ENCODE results near the gene FCGBP.

DNA sequence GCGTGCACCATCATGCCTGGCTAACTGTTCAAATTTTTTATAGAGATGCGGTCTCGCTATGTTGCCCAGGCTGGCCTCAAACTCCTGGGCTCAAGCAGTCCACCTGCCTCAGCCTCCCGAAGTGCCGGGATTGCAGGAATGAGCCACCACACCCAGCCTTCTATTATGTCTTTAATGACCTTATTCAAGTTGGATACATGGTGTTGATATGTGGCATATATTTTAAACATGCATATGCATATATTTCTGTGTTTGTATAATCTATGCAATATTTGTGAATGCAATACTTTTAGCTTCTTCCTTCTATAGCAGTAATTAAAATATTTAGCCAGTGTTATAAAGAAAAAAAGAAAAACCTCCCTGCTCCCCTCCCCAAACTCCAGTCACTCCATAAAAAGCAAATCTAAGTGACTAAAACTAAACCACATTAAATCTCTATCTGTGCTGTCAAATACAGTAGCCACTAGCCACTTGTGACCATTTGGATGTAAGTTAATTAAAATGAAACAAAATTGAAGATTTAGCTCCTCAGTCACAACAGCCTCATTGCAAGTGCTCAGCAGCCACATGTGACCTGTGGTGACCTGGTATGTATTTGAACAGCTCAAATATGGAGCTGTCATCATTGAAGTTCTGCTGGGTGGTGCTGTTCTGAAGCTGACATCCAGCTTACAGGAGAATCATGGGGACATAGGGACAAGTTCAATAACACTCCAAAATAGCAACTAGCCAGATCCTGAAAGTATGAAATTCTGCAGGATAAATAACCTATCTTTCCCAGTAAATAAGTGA is 27.4 kb downstream of the FCGBP start:
- TF ChIP-seq, protein P1, sequence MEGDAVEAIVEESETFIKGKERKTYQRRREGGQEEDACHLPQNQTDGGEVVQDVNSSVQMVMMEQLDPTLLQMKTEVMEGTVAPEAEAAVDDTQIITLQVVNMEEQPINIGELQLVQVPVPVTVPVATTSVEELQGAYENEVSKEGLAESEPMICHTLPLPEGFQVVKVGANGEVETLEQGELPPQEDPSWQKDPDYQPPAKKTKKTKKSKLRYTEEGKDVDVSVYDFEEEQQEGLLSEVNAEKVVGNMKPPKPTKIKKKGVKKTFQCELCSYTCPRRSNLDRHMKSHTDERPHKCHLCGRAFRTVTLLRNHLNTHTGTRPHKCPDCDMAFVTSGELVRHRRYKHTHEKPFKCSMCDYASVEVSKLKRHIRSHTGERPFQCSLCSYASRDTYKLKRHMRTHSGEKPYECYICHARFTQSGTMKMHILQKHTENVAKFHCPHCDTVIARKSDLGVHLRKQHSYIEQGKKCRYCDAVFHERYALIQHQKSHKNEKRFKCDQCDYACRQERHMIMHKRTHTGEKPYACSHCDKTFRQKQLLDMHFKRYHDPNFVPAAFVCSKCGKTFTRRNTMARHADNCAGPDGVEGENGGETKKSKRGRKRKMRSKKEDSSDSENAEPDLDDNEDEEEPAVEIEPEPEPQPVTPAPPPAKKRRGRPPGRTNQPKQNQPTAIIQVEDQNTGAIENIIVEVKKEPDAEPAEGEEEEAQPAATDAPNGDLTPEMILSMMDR (IDR thresholded peaks at IDR 0.05) = no peak
- TF ChIP-seq ZFX (IDR thresholded peaks at IDR 0.05; ENCODE audit: borderline replicate concordance) = no peak

All from 22Rv1 (cell line).